IMR-90 (cell line): ENCODE results near the gene PPM1H. TPM values are rescaled to one million over a fixed set of nuclear protein-coding genes. Genes with fewer than 3 reads are reported as not detected.

Experiments
- ATAC-seq: fragments of 200-7000 bp; cut with Tn5 transposase; 2 replicates; pipeline ENCODE4 v1.9.1; 2020; ENCODE audit warnings: low read depth, mild to moderate bottlenecking, moderate library complexity
- BruUV-seq: library from RNA; stranded (reverse); fragments of 400-500 nt; replicated peaks from 2 replicates; lab custom pipeline; 2021; lab: Mats Ljungman, UMichigan
- CTCF ChIA-PET: fragments of 300-600 bp; formaldehyde crosslinking; extraction: SDS; loops from one replicate; lab custom pipeline; 2021; ENCODE audit warnings: antibody characterized with exemption; lab: Yijun Ruan, JAX
- POLR2A ChIA-PET: fragments of 300-600 bp; sonication (Branson Sonifier 250); formaldehyde crosslinking; loops from one replicate; lab custom pipeline; 2022; ENCODE audit warnings: antibody characterized with exemption; ENCODE audit not compliant: unreplicated experiment; lab: Charles Lee
- DNase-seq: peaks from one replicate; pipeline ENCODE4 v3.0.0; 2013
- H2AFZ ChIP-seq: replicated peaks from 2 replicates; pipeline ENCODE3; 2013; ENCODE audit warnings: low read length, mild to moderate bottlenecking; ENCODE audit not compliant: poor library complexity
- H2AK5ac ChIP-seq: 2 replicates; pipeline ENCODE4 v1.6.1; 2013; ENCODE audit warnings: low read depth, low read length, inconsistent platforms
- H2AK9ac ChIP-seq: replicated peaks from 2 replicates; pipeline ENCODE3; 2013; ENCODE audit warnings: mild to moderate bottlenecking, low read depth, low read length, moderate library complexity; ENCODE audit not compliant: poor library complexity
- H2BK120ac ChIP-seq: 2 replicates; pipeline ENCODE4 v1.6.1; 2013; ENCODE audit warnings: low read depth, low read length, inconsistent platforms
- H2BK15ac ChIP-seq: 3 replicates; pipeline ENCODE4 v1.6.1; 2013; ENCODE audit warnings: low read depth, low read length, inconsistent platforms
- H2BK20ac ChIP-seq: 2 replicates; pipeline ENCODE4 v1.6.1; 2013; ENCODE audit warnings: low read depth, mild to moderate bottlenecking, inconsistent platforms, low read length, moderate library complexity
- H2BK5ac ChIP-seq: 2 replicates; pipeline ENCODE4 v1.6.1; 2013; ENCODE audit warnings: mild to moderate bottlenecking, low read depth, low read length, inconsistent platforms; ENCODE audit not compliant: poor library complexity, severe bottlenecking
- H3K14ac ChIP-seq: replicated peaks from 2 replicates; pipeline ENCODE4 v1.6.1; 2013; ENCODE audit warnings: low read depth, low read length, inconsistent platforms
- H3K18ac ChIP-seq: 2 replicates; pipeline ENCODE4 v1.6.1; 2013; ENCODE audit warnings: low read depth, low read length, control low read depth
- H3K23ac ChIP-seq: 2 replicates; pipeline ENCODE4 v1.6.1; 2013; ENCODE audit warnings: low read depth, low read length, inconsistent platforms
- H3K27ac ChIP-seq: 2 replicates; pipeline ENCODE4 v1.5.1; 2013; ENCODE audit warnings: mild to moderate bottlenecking, control low read depth, low read length; ENCODE audit not compliant: insufficient read depth
- H3K27me3 ChIP-seq: 2 replicates; pipeline ENCODE4 v1.6.1; 2013; ENCODE audit warnings: low read length; ENCODE audit not compliant: control insufficient read depth, insufficient read depth
- H3K36me3 ChIP-seq: 2 replicates; pipeline ENCODE4 v1.6.1; 2013; ENCODE audit warnings: low read length, mixed read lengths; ENCODE audit not compliant: control insufficient read depth, insufficient read depth
- H3K4ac ChIP-seq: 2 replicates; pipeline ENCODE4 v1.6.1; 2013; ENCODE audit warnings: low read depth, low read length, inconsistent platforms
- H3K4me1 ChIP-seq: 2 replicates; pipeline ENCODE4 v1.6.1; 2013; ENCODE audit warnings: low read length, mixed read lengths; ENCODE audit not compliant: control insufficient read depth, insufficient read depth
- H3K4me2 ChIP-seq: 2 replicates; pipeline ENCODE4 v1.6.1; 2013; ENCODE audit warnings: low read depth, mild to moderate bottlenecking, control low read depth, low read length, moderate library complexity
- H3K4me3 ChIP-seq: 2 replicates; pipeline ENCODE4 v1.5.1; 2013; ENCODE audit warnings: low read depth, mild to moderate bottlenecking, control low read depth, low read length, moderate library complexity; ENCODE audit not compliant: insufficient read depth
- H3K56ac ChIP-seq: 2 replicates; pipeline ENCODE4 v1.6.1; 2013; ENCODE audit warnings: low read length, inconsistent platforms; ENCODE audit not compliant: insufficient read depth; ENCODE audit errors: extremely low read depth
- H3K79me1 ChIP-seq, 2 experiments: 2 replicates each; pipeline ENCODE4 v1.6.1; 2013; ENCODE audit warnings: low read length in 2 of 2, inconsistent platforms in 1 of 2, low read depth in 1 of 2
- H3K9ac ChIP-seq: 2 replicates; pipeline ENCODE4 v1.6.1; 2013; ENCODE audit warnings: low read depth, low read length, control low read depth
- H3K9me1 ChIP-seq: 2 replicates; pipeline ENCODE4 v1.6.1; 2013; ENCODE audit warnings: low read length, inconsistent platforms; ENCODE audit not compliant: insufficient read depth
- H3K9me3 ChIP-seq: 2 replicates; pipeline ENCODE4 v1.6.1; 2013; ENCODE audit warnings: low read length; ENCODE audit not compliant: control insufficient read depth, insufficient read depth
- H4K20me1 ChIP-seq: 2 replicates; pipeline ENCODE4 v1.6.1; 2013; ENCODE audit warnings: low read length, inconsistent platforms; ENCODE audit not compliant: insufficient read depth
- H4K5ac ChIP-seq: 2 replicates; pipeline ENCODE4 v1.6.1; 2013; ENCODE audit warnings: mild to moderate bottlenecking, low read depth, low read length, control low read depth
- H4K8ac ChIP-seq, 2 experiments: 2 replicates each; pipeline ENCODE4 v1.6.1; 2013; ENCODE audit warnings: low read depth in 2 of 2, low read length in 2 of 2, control low read depth in 1 of 2, inconsistent platforms in 1 of 2
- H4K91ac ChIP-seq: 2 replicates; pipeline ENCODE4 v1.6.1; 2013; ENCODE audit warnings: low read depth, low read length, inconsistent platforms; ENCODE audit not compliant: insufficient read depth
- CEBPB ChIP-seq: IDR thresholded peaks from 2 replicates; pipeline ENCODE4 v1.6.1; 2012; ENCODE audit warnings: low read depth, low read length, improper control_type of control experiment
- FOS ChIP-seq: fragments of 150-350 bp; IDR thresholded peaks from 2 replicates; pipeline ENCODE4 v1.6.1; 2016; ENCODE audit warnings: low read depth, low read length
- MAFK ChIP-seq: IDR thresholded peaks from 2 replicates; pipeline ENCODE4 v1.6.1; 2012; ENCODE audit warnings: low read depth, low read length, improper control_type of control experiment
- RCOR1 ChIP-seq: IDR thresholded peaks from 2 replicates; pipeline ENCODE4 v1.6.1; 2012; ENCODE audit warnings: mild to moderate bottlenecking, low read length, improper control_type of control experiment; ENCODE audit not compliant: insufficient replicate concordance
- WGBS, 2 experiments: methylation state at CpG; one replicate each; pipeline versions ENCODE4 v1.1.5 to v1.1.7; 2013; ENCODE audit warnings: missing lambda C conversion rate in 2 of 2; ENCODE audit not compliant: insufficient read length in 1 of 2; ENCODE audit errors: extremely low coverage in 2 of 2; 5-methylcytosine and 5-hydroxymethylcytosine counted together
- dilution Hi-C: fragments of 300-500 bp; cut with HindIII; formaldehyde crosslinking; loops from one replicate; pipeline ENCODE4 v1.14.3; 2018; ENCODE audit warnings: low sequenced_read_pairs; ENCODE audit not compliant: unreplicated experiment
- in situ Hi-C: fragments of 300-500 bp; cut with MboI; formaldehyde crosslinking; loops from 3 replicates; pipeline ENCODE4 v1.14.3; 2019; ENCODE audit warnings: low sequenced_read_pairs, inconsistent platforms, mixed read lengths
- intact Hi-C: fragments of 100-400 bp; cut with micrococcal nuclease; formaldehyde crosslinking; loops from 2 replicates; pipeline ENCODE4 v1.10.0; 2022
- polyA plus RNA-seq, 3 experiments: library from polyadenylated mRNA; depleted of rRNA; stranded (reverse); fragments of >200 nt; gene quantifications; 2 replicates each; pipeline ENCODE4 v1.2.3, GENCODE V29; 2012; ENCODE audit warnings: low replicate concordance in 1 of 3
- total RNA-seq: library from RNA; depleted of rRNA; stranded (reverse); fragments of >200 nt; gene quantifications from 2 replicates; pipeline ENCODE4 v1.2.3, GENCODE V29; 2012

The PPM1H gene
- total and polyA plus RNA-seq, 2 of the 4 experiments (the other 2 are of a cell fraction) = 0.14 to 0.18 TPM

DNA sequence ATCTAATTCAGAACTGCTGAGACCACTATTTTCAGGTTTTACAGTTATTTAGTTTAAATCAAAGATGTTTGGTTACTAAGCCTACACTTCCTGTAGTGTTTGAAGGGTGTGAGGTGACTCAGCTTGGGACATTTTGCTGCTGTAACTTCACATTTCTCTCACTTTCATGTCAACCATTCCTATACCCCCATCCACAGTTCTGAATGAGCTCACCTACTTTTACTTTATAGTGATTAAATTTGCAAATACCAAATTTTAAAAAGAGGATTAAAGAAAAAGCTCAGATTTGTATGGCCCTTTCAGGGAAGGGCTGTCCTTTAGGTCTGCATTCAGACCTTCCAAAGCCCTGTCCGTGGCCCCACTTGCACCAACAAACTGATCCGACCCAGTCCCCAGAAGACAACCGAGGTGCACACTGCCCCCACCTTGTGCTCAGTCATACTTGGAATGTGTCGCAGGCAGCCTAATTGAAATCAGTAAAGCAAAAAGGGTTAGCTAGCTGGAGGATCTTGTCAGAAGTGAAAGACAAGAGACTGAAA, 294.0 kb downstream of the PPM1H start:
- peak overlapping the region; percentile 43; the same call in 1 of the 2 replicates for H2BK20ac ChIP-seq
- H3K79me1 ChIP-seq = no peaks in the 10 kb centered on the region
- 0 out of 2 replicates have a peak, but pooled peaks have one; percentile 9 for TF ChIP-seq CEBPB
- no peak for TF ChIP-seq RCOR1
- TF ChIP-seq MAFK = 0 out of 2 replicates have a peak, but pooled peaks have one; percentile 26
- TF ChIP-seq FOS = no peak; the same call in 1 of the 2 replicates
- no peak overlapping the region for H3K4me3 ChIP-seq
- DNase-seq (peak; percentile 68), ATAC-seq (peak; percentile 77)
- H3K27ac ChIP-seq = no peak overlapping the region
- no peak overlapping the region for H3K14ac ChIP-seq
- BruUV-seq = no TSS peak
- 70% methylated on average over 3 of the region's 4 CpGs; no CpG with 5 or more reads in 1 of the 2 experiments for WGBS, 2 experiments
- in situ Hi-C loops = no loop called here
- ChIA-PET CTCF (interaction anchor here (0.7 to 1.2 kb wide), 2 partner anchors 90 to 422 kb away, joined by 4 to 6 read pairs; no protein-coding TSS in a partner anchor), POLR2A (no interaction called here)
- no peaks in the 10 kb centered on the region for H4K20me1 ChIP-seq
- H4K5ac ChIP-seq = no peak overlapping the region
- H2AK5ac ChIP-seq = no peak overlapping the region
- H3K9me3 ChIP-seq = no peaks in the 10 kb centered on the region
- H3K4me1 ChIP-seq = peaks cover 4% of the 10 kb centered on the region
- intact Hi-C loops = no loop called here
- H4K91ac ChIP-seq = no peak overlapping the region
- H2AK9ac ChIP-seq = no peak overlapping the region
- H3K56ac ChIP-seq = no peak overlapping the region
- H3K4ac ChIP-seq = 0 out of 2 replicates have a peak overlapping the region, but pooled peaks have one; percentile 15
- H4K8ac ChIP-seq = no peak overlapping the region
- H3K9ac ChIP-seq = no peak overlapping the region
- no peak overlapping the region for H3K4me2 ChIP-seq
- dilution Hi-C loops = no loop called here
- 0 out of 2 replicates have a peak, but pooled peaks cover 3% of the 10 kb centered on the region for H3K9me1 ChIP-seq
- peaks cover 3% of the 10 kb centered on the region; the same call in 1 of the 2 replicates for H3K27me3 ChIP-seq
- peak overlapping the region; percentile 51; the same call in 1 of the 2 replicates for H2BK120ac ChIP-seq
- H2BK15ac ChIP-seq = 0 out of 3 replicates have a peak overlapping the region, but pooled peaks have one; percentile 5
- peak overlapping the region; percentile 9 for H2AFZ ChIP-seq
- H3K18ac ChIP-seq = no peak overlapping the region
- no peaks in the 10 kb centered on the region for H3K36me3 ChIP-seq
- no peak overlapping the region for H3K23ac ChIP-seq
- no peak overlapping the region for H2BK5ac ChIP-seq
